Measurements from ENCODE around the gene CTSG.

Gene CTSG

GRCh38 chr14:24607081-24607480, 31.0 kb upstream of the CTSG start:
- ChIA-PET POLR2A (no interaction called here), CTCF (interaction anchor here (0.7 to 2.1 kb wide), 6 partner anchors 8 to 530 kb away, joined by 3 to 7 read pairs (median 4); no protein-coding TSS in a partner anchor)

More at GRCh38 chr14:24607081-24607480, 31.0 kb upstream of the CTSG start:
- Histone ChIP-seq H3K4me1 (ENCODE audit: control insufficient read depth, insufficient read depth, low read length) (no peaks in the 10 kb centered on the region), H3K36me3 (ENCODE audit: control insufficient read depth in 2 of 2, insufficient read depth in 1 of 2, low read length in 2 of 2) (no peaks in the 10 kb centered on the region), H3K9me3 (ENCODE audit: control insufficient read depth, insufficient read depth, low read depth, low read length) (no peaks in the 10 kb centered on the region), H3K4me3 (ENCODE audit: low read depth, low read length) (no peak overlapping the region), H3K27ac (ENCODE audit: extremely low read depth, low read depth, low read length) (no peak overlapping the region)
- no peak for TF ChIP-seq ZNF791 (tag by site-specific recombination; IDR thresholded peaks at IDR 0.05)
- no peak for TF ChIP-seq FEZF1 (tag by site-specific recombination; IDR thresholded peaks at IDR 0.05)
- TF ChIP-seq ZNF169 (tag by site-specific recombination; IDR thresholded peaks at IDR 0.05) = no peak
- no peak for TF ChIP-seq ZNF292 (tag by site-specific recombination; IDR thresholded peaks at IDR 0.05; ENCODE audit: borderline replicate concordance, low read depth)
- TF ChIP-seq ZNF513 (tag by site-specific recombination; IDR thresholded peaks at IDR 0.05) = no peak
- TF ChIP-seq ZNF521 (tag by site-specific recombination; IDR thresholded peaks at IDR 0.05) = no peak
- TF ChIP-seq ZNF266 (tag by site-specific recombination; IDR thresholded peaks at IDR 0.05; ENCODE audit: low read depth) = no peak
- no peak for TF ChIP-seq PATZ1 (tag by site-specific recombination; IDR thresholded peaks at IDR 0.05)
- TF ChIP-seq GLIS2 (tag by site-specific recombination; IDR thresholded peaks at IDR 0.05) = no peak
- TF ChIP-seq PRDM2 (tag by site-specific recombination; IDR thresholded peaks at IDR 0.05; ENCODE audit: borderline replicate concordance) = no peak

All from HEK293 (cell line).